ENCODE results near the gene ARAP3. TPM values are rescaled to one million over a fixed set of nuclear protein-coding genes. Genes with fewer than 3 reads are reported as not detected.

The ARAP3 gene
- total and polyA plus RNA-seq, 9 of the 15 experiments (the other 6 are each of a cell fraction or from before 2014, with no cell fraction given): 0.83 to 25.7 (median 6.4) TPM

GRCh38 chr5:141637767-141638419 lies 44.1 kb downstream of the ARAP3 start (continued):
- TF ChIP-seq NKRF (IDR thresholded peaks at IDR 0.05; ENCODE audit: borderline replicate concordance): peak; percentile 84
- TF ChIP-seq CHD4 (IDR thresholded peaks at IDR 0.05; ENCODE audit: insufficient read depth, insufficient replicate concordance, low read depth, low read length, poor library complexity, severe bottlenecking): no peak
- TF ChIP-seq CREB3 (tag; conservative IDR thresholded peaks at IDR 0.05; ENCODE audit: low read depth): 0 out of 2 replicates have a peak, but pooled peaks have one; percentile 48
- TF ChIP-seq POLR2G (IDR thresholded peaks at IDR 0.05; ENCODE audit: low read depth, low read length): peak; percentile 59
- peak; percentile 14; the same call in 1 of the 2 replicates for TF ChIP-seq CREB3L1 (IDR thresholded peaks at IDR 0.05; ENCODE audit: borderline replicate concordance, low read depth)
- TF ChIP-seq NELFE (IDR thresholded peaks at IDR 0.05; ENCODE audit: insufficient read depth, insufficient read length): no peak
- TF ChIP-seq NR1H2 (CRISPR knock-in tag; IDR thresholded peaks at IDR 0.05): no peak
- TF ChIP-seq ZNF436 (CRISPR knock-in tag; IDR thresholded peaks at IDR 0.05): no peak
- no peak for TF ChIP-seq NCOA2 (IDR thresholded peaks at IDR 0.05; ENCODE audit: partially characterized antibody in 2 of 2)
- TF ChIP-seq MGA (IDR thresholded peaks at IDR 0.05): peak; percentile 70

All from K562 (cell line).